Epidermal melanocyte (primary cell): Measurements from ENCODE around the gene ABCD1.
"Not testable (repeated sequence)": the region's sequence is repeated elsewhere in the genome, so short reads cannot be mapped to it uniquely, and the experiment has no call there.

ENCODE experiments used
- DNase-seq: peaks from one replicate; pipeline ENCODE4 v3.0.0; 2011; ENCODE audit warnings: low spot score; ENCODE audit not compliant: insufficient read length

The ABCD1 gene

GRCh38 chrX:153724252-153725038 is at the start of gene ABCD1, which contains the start of gene BCAP31:
Gene ABCD1, plus strand, starts transcription at chrX:153724856. Its CDS starts 411 bp downstream, at chrX:153725267.
Gene BCAP31, minus strand, starts transcription at chrX:153724387. Its CDS starts 1,143 bp downstream, at chrX:153723244.
- peak; percentile 90 for DNase-seq

- no peak for DNase-seq
Measured at GRCh38 chrX:153681175-153681574, 43.5 kb upstream of the ABCD1 start.

- DNase-seq: not testable (repeated sequence)
Measured at GRCh38 chrX:153683486-153683885, 41.2 kb upstream of the ABCD1 start.

GRCh38 chrX:153684467-153685155 is 40.0 kb upstream of the ABCD1 start:
- no peak for DNase-seq

- no peak for DNase-seq
Measured at GRCh38 chrX:153685156-153685536, 39.5 kb upstream of the ABCD1 start.

- DNase-seq: no peak
Measured at GRCh38 chrX:153685751-153686696, 38.6 kb upstream of the ABCD1 start.

- no peak for DNase-seq
Measured at GRCh38 chrX:153686711-153687110, 37.9 kb upstream of the ABCD1 start.

- no peak for DNase-seq
Measured at GRCh38 chrX:153687121-153688039, 37.3 kb upstream of the ABCD1 start, which contains the start of gene SLC6A8. Gene SLC6A8, plus strand, starts transcription at chrX:153687926. Its CDS starts 649 bp downstream, at chrX:153688575.

- no peak for DNase-seq
Measured at GRCh38 chrX:153688071-153688470, 36.6 kb upstream of the ABCD1 start.

- DNase-seq: no peak
Measured at GRCh38 chrX:153688506-153688905, 36.1 kb upstream of the ABCD1 start.

- peak; percentile 46 for DNase-seq
Measured at GRCh38 chrX:153688911-153689590, 35.6 kb upstream of the ABCD1 start.

- no peak for DNase-seq
Measured at GRCh38 chrX:153689654-153690465, 34.8 kb upstream of the ABCD1 start.

GRCh38 chrX:153690466-153690865 is 34.2 kb upstream of the ABCD1 start:
- no peak for DNase-seq

GRCh38 chrX:153691032-153691827 is 33.4 kb upstream of the ABCD1 start:
- not testable (repeated sequence) for DNase-seq

GRCh38 chrX:153692003-153692402 is 32.7 kb upstream of the ABCD1 start:
- DNase-seq: no peak

GRCh38 chrX:153692611-153693156 is 32.0 kb upstream of the ABCD1 start:
- no peak for DNase-seq

- no peak for DNase-seq
Measured at GRCh38 chrX:153693216-153694086, 31.2 kb upstream of the ABCD1 start.
